SK-N-MC (cell line): ENCODE data around the gene DVL3.
"Not testable (repeated sequence)": the region's sequence is repeated elsewhere in the genome, so short reads cannot be mapped to it uniquely, and the experiment has no call there.

ENCODE experiments used
- DNase-seq: peaks from one replicate; pipeline ENCODE4 v3.0.0-alpha.2; 2011; ENCODE audit warnings: low read depth, low spot score
- H3K27ac ChIP-seq: fragments of 200-600 bp; sonication (generic); 2 replicates; pipeline ENCODE4 v1.5.1; 2016; ENCODE audit warnings: mixed run types
- H3K36me3 ChIP-seq: fragments of 200-600 bp; sonication (generic); 2 replicates; pipeline ENCODE4 v1.6.1; 2017; ENCODE audit warnings: antibody characterized with exemption, low read length, mixed read lengths; ENCODE audit not compliant: insufficient read depth
- H3K4me3 ChIP-seq: fragments of 200-600 bp; sonication (generic); 2 replicates; pipeline ENCODE4 v1.5.1; 2016
- H3K9ac ChIP-seq: fragments of 200-600 bp; sonication (generic); 2 replicates; pipeline ENCODE4 v1.8.0; 2017; ENCODE audit warnings: mixed run types, mixed read lengths; ENCODE audit not compliant: insufficient read length
- H3K9me3 ChIP-seq: fragments of 200-600 bp; sonication (generic); 2 replicates; pipeline ENCODE4 v1.6.1; 2017; ENCODE audit warnings: low read depth, mild to moderate bottlenecking, antibody characterized with exemption, low read length, moderate library complexity, mixed read lengths
- EZH2 ChIP-seq: fragments of 200-600 bp; sonication (generic); IDR thresholded peaks from one replicate; pipeline ENCODE4 v1.6.1; 2017; ENCODE audit warnings: antibody characterized with exemption
- FOXP2 ChIP-seq: optimal IDR thresholded peaks from 2 replicates; pipeline ENCODE3; 2011; ENCODE audit warnings: mild to moderate bottlenecking, moderate library complexity; ENCODE audit not compliant: insufficient read depth; ENCODE audit errors: extremely low read length, control extremely low read depth
- POLR2AphosphoS5 ChIP-seq: IDR thresholded peaks from 2 replicates; pipeline ENCODE4 v1.6.1; 2012; ENCODE audit warnings: mild to moderate bottlenecking, low read depth, low read length, borderline replicate concordance

DVL3 gene

DNA sequence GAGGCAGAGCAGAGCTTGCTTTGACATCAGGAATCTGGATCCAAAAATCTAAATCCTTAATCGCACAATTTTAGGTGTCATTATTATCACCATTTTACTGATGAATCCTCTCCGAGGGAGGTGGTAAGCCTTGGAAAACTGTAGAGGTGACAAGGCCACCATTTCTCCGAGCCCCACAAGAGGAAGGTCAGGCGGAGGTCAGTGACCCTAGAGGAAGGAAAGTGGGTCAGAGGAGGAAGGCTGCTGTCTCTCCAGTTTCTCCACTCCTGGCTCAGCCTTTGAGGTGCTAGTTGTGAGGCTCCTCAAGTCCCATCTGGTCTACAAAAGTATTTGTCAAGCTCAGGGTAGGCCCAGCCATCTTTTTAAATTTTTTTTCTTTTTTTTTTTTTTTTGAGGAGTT, 3.2 kb downstream of the DVL3 start:
- no peak for DNase-seq
- Histone ChIP-seq H3K9me3 (no peaks in the 10 kb centered on the region), H3K36me3 (peaks cover 10% of the 10 kb centered on the region; the same call in 1 of the 2 replicates), H3K9ac (no peak overlapping the region), H3K4me3 (no peak overlapping the region), H3K27ac (no peak overlapping the region)
- TF ChIP-seq FOXP2 (no peak), EZH2 (no peak), POLR2AphosphoS5 (no peak)

- Histone ChIP-seq H3K36me3 (peaks cover 31% of the 10 kb centered on the region; the same call in 1 of the 2 replicates), H3K27ac (no peak overlapping the region)
- DNase-seq: no peak
Measured at GRCh38 chr3:184160456-184160855, 5.3 kb downstream of the DVL3 start.

GRCh38 chr3:184162571-184163070, 7.4 kb downstream of the DVL3 start:
- not testable (repeated sequence) for H3K4me3 ChIP-seq, H3K27ac ChIP-seq, H3K9me3 ChIP-seq, H3K9ac ChIP-seq, DNase-seq
- H3K36me3 ChIP-seq: peaks cover 52% of the 10 kb centered on the region

More at GRCh38 chr3:184160456-184160855, 5.3 kb downstream of the DVL3 start:
- Histone ChIP-seq H3K4me3 (no peak overlapping the region), H3K9me3 (no peaks in the 10 kb centered on the region), H3K9ac (no peak overlapping the region)
- TF ChIP-seq POLR2AphosphoS5: no peak
- TF ChIP-seq EZH2: no peak
- TF ChIP-seq FOXP2: no peak

GRCh38 chr3:184164648-184165330, 9.6 kb downstream of the DVL3 start:
- no peak overlapping the region for H3K27ac ChIP-seq
- no peak for DNase-seq
- H3K4me3 ChIP-seq: no peak overlapping the region
- no peaks in the 10 kb centered on the region for H3K9me3 ChIP-seq
- no peak for TF ChIP-seq POLR2AphosphoS5
- TF ChIP-seq EZH2: no peak
- no peak for TF ChIP-seq FOXP2
- peaks cover 62% of the 10 kb centered on the region for H3K36me3 ChIP-seq
- H3K9ac ChIP-seq: no peak overlapping the region

DNA sequence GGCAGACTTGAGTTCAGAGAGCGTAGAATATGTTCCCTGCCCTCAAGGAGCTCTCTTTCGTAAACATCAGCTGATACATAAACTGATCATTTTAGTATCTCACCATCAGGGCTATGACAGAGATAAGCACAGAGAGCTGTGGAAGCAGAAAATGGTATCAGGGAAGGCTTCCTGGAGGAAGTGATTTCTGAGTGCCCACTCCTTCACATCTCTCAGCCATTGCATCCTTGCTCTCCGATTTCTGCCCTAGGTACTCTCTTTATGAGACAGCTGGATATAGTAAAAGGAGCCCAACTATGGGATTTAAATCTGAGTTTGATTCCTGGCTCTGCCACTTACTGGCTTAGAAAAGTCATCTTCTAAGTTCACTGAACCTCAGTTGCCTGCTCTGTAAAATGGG, 10.4 kb downstream of the DVL3 start:
- Histone ChIP-seq H3K27ac (no peak overlapping the region), H3K36me3 (peaks cover 68% of the 10 kb centered on the region), H3K9ac (no peak overlapping the region), H3K9me3 (no peaks in the 10 kb centered on the region), H3K4me3 (no peak overlapping the region)
- TF ChIP-seq EZH2 (no peak), POLR2AphosphoS5 (no peak), FOXP2 (no peak)
- DNase-seq: no peak

DNA sequence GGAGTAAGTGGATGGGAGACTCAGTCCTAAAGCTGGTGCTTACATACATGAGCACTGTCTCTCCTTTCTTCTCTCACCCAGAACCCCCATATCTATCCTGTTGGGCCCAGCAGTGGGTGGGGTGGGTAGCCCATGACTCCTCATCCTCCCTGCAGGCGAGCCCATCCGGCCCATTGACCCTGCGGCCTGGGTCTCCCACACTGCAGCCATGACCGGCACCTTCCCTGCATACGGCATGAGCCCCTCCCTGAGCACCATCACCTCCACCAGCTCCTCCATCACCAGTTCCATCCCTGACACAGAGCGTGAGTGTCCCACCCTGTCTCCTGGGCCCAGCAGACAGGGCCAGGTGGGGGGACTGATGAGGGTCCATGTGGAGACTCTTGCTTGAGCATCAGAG, 11.5 kb downstream of the DVL3 start:
- H3K9me3 ChIP-seq: no peaks in the 10 kb centered on the region
- DNase-seq: no peak
- no peak overlapping the region for H3K4me3 ChIP-seq
- H3K36me3 ChIP-seq: peaks cover 76% of the 10 kb centered on the region
- H3K9ac ChIP-seq: no peak overlapping the region
- no peak for TF ChIP-seq POLR2AphosphoS5
- TF ChIP-seq EZH2: no peak
- TF ChIP-seq FOXP2: no peak
- no peak overlapping the region for H3K27ac ChIP-seq

DNA sequence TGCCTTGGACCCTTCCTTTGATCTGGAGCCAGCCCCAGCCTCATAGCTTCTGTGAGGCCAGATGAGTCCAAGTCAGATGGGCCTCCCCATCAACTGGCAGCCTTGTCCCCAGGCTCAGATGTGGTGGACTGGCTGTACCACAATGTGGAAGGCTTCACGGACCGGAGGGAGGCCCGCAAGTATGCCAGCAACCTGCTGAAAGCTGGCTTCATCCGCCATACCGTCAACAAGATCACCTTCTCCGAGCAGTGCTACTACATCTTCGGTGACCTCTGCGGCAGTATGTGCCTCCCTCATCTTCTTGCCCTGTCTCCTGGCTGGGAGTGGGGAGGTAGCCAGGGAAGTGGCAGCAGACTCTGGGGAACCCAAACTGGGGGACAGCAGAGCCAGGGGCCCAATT, 12.6 kb downstream of the DVL3 start:
- Histone ChIP-seq H3K36me3 (peaks cover 77% of the 10 kb centered on the region), H3K4me3 (no peak overlapping the region), H3K9me3 (no peaks in the 10 kb centered on the region), H3K9ac (no peak overlapping the region), H3K27ac (no peak overlapping the region)
- no peak for DNase-seq
- no peak for TF ChIP-seq EZH2
- no peak for TF ChIP-seq POLR2AphosphoS5
- no peak for TF ChIP-seq FOXP2

DNA sequence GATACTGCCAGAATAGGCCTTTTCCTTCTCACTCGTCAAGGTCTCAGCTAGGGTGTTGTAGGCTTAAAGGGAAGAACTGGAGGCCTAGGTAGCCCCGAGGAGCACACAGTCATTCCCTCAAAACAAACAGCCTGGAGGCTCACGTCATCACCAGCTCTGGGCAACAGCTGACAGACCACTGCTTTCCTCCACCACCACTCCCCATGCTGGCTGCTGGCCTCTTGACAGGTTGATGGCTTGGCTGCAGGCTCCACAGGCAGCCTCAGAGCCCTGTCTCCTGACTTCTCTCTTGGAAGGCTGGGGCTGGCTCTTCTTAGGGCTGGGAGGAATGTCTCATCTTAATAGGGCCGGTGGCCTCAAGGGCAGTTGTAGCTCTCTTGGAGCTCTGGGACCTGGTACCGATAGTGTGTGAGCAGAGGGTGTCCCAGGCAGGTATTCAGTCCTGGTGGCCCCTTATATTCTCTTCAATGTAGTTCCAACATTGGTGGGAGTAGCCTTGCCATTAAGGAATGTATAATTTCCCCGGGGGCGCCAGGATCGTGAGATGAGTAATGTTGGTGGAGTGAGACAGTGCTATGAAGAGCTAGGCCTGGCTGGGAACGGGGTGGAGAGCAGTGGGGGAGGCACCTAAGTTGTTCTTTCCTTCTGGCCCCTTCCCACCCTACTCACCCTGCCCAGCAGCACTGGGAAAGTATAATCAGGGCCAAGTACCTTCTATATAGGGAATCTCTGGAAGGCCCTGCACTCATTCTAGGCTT, 13.4 kb downstream of the DVL3 start:
- no peak overlapping the region for H3K9ac ChIP-seq
- peaks cover 72% of the 10 kb centered on the region for H3K36me3 ChIP-seq
- H3K4me3 ChIP-seq: no peak overlapping the region
- TF ChIP-seq EZH2: no peak
- no peak for TF ChIP-seq POLR2AphosphoS5
- no peak for TF ChIP-seq FOXP2
- no peaks in the 10 kb centered on the region for H3K9me3 ChIP-seq
- DNase-seq: no peak
- H3K27ac ChIP-seq: no peak overlapping the region
